GM11168 (cell line): Measurements from ENCODE around the gene USP31.
"Not testable (repeated sequence)": the region's sequence is repeated elsewhere in the genome, so short reads cannot be mapped to it uniquely, and the experiment has no call there.

Source experiments
- in situ Hi-C: fragments of 300-500 bp; cut with MboI; formaldehyde crosslinking; loops from one replicate; pipeline ENCODE4 v1.12.0; 2022; ENCODE audit warnings: low sequenced_read_pairs; ENCODE audit not compliant: unreplicated experiment

USP31 gene

DNA sequence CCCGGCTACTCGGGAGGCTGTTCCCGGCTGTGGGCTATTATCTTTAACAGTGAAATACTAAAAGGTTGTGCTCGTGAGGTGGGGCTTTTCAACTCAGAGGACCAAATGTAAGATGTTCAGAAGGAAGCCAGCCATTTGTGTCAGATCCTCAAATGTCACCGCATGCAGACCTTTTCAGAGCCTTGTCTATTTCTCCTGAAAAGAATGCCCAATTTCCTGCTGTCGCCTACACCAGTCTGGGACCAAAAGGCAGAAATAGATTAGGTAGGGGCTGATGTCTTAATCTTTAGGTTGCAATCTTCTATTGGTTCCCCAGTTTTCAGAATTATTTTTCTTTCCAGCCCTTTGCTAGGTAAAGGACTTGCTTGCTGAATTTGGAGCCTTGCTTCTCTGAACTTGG, 8.9 kb upstream of the USP31 start:
- in situ Hi-C loops, result no loop called here

DNA sequence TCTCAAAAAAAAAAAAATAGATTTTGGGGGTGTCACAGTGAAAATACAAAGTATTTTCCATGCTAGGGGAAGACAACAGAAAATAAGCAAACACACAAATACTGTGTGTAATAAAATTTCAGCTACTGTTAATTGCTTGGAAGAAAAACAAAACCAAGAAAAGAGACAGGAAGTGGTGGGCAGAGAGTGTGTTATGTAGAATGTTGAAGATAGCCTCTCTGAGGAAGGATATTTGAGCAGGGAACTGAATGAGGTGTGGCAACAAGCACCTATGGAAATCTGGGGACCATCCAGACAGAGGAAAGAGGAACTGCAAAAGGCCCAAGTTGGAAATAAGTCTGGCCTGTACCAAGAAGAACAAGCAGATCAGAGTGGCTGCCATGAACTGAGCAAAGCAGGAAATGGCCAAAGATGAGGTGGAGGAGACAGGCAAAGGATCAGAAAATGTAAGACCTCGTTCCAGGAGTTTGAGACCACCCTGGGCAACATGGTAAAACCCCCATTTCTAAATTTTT, 7.8 kb upstream of the USP31 start:
- in situ Hi-C loops, result no loop called here

DNA sequence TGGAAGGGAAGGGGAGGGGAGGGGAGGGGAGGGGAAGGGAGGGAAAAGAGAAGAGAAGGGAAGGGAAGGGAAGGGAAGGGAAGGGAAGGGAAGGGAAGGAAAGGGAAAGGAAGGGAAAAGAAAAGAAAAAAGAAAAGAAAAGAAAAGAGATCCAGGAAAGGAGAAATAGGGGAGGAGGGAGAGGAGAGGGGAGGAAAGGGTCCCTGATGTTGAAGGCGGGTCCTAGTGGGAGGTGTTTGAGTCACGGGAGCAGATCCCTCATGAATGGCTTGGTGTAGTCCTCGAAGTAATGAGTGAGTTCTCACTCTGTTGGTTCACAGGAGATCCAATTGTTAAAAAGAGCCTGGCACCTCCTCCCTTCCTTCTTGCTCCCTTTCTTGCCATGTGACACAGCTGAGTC, 6.9 kb upstream of the USP31 start:
- in situ Hi-C loops, result no loop called here

- in situ Hi-C loops, result no loop called here
Observed at GRCh38 chr16:23155445-23156049, 6.3 kb upstream of the USP31 start.

DNA sequence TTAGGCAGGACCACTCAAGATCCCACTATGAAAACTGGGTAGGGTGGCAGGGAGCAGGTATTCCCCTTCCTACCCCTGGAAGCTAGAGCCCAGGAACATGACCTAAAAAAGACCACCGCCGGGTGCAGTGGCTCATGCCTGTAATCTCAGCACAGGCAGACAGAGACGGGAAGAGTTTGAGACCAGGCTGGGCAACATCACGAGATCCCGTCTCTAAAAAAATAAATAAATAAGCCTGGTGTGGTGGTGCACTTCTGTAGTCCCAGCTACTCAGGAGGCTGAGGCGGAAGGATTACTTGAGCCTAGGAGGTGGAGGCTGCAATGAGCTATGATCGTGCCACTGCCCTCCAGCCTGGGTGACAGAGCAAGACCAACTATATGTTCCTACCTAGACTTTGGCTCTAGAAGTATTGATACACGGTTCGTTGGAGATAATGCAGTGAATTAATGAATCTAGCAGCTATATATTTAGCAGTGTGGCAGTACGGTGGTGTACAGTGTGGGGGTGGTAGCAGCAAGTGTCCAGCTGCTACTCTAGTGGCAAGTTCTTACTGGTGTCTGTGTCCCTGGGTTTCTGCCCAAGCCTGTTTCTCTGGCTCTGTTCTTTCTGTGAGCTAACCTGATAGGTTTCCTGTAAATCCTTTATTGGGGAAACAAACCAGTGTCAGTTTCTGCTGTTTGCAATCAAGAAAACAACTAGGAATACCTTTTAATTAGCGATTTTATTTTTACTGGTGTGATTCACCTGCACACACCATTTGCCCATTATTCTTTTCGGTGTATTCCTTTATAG, 3.3 kb upstream of the USP31 start:
- in situ Hi-C loops, result no loop called here

GRCh38 chr16:23149993-23150364, 727 bp upstream of the USP31 start:
- in situ Hi-C loops, result no loop called here

DNA sequence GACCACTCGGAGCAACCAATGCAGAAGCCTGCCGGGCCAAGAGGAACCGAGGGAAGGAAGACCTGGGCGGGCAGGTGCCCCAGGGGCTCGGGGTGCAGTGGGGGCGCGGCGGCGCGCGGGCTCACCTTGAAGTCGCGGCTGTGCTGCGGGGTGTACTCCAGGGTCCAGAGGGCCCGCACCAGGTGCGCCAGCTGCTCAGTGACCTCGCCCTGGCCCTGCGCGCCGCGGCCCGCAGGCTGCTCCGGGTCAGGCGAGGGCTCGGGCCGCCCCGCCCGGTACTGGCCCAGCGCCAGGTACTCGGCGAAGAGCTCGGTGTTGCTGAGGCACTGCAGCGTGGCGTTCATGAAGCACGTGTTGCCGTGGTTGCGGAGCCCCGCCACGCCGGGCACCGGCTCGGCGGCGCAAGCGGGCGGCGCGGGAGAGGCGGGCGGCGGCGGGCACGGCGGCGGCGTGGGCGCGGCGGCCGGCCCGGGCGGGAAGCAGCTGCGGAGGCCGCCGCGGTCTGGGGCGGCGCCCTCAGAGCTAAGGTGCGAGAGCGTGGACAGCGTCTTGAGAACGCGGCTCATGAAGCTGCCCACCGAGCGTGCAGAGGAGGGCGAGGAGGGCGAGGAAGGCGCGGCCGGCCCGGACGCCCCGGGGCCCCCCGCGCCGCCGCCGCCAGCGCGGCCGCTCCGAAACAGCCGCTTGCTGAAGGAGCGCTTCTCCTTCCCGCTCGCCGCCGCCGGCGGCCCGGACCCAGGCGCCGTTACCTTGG, 562 bp downstream of the USP31 start:
- in situ Hi-C loops, result no loop called here

DNA sequence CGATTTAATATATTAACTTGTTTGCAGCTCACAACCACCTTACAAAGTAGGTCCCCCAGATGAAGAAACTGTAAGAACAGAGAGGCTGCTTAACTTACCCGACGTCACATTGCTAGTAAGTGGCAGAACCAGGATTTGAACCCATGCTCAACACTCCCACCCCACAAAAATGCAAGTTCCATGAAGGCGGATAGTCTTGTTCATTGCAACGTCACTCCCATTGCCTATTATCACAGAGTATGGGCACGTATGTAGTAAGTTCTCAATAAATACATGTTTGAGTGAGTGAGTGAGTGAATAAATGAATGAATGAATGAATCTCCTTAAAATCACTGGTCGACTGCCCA, 1.1 kb downstream of the USP31 start:
- in situ Hi-C loops, result no loop called here

DNA sequence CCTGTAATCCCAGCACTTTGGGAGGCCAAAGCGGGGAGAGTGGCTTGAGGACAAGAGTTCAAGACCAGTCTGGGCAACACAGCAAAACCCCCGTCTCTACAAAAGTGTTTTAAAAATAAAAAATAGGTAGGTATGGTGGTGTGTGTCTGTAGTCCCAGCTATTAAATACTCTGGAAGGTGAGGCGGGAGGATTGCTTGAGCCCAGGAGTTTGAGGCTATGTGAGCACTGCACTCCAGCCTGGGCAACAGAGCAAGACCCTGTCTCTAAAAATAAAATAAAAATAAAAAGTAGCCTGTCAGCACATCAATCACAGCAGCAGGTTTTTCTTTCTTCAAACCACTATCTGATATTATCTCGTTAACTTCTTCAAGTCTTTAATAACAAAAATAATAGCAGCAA, 1.6 kb downstream of the USP31 start:
- in situ Hi-C loops, result no loop called here

- in situ Hi-C loops, result no loop called here
Observed at GRCh38 chr16:23146877-23147601, 2.2 kb downstream of the USP31 start.

GRCh38 chr16:23145608-23146007, 3.6 kb downstream of the USP31 start:
- in situ Hi-C loops, result no loop called here

DNA sequence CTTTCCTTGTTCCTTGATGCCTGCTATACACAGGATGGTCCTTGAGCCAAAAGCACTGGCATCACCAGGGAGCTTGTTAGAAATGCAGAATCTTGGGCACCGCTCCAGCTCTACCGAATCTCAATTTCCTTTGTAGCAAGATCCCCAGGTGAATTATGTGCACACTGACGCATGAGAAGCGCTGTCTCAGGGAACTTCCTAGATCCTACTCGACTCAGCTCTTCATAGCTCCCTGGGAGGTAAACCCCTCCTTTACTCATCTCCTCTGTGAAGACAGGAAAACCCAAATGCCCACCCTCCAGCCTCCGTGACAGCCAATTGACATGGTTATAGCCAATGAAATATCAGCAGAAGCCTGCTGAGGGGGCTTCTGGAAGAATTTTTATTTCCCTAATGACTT, 4.1 kb downstream of the USP31 start:
- in situ Hi-C loops, result no loop called here

- in situ Hi-C loops, result not testable (repeated sequence)
Observed at GRCh38 chr16:23144393-23144792, 4.9 kb downstream of the USP31 start.

GRCh38 chr16:23143391-23143790, 5.9 kb downstream of the USP31 start:
- in situ Hi-C loops, result no loop called here

DNA sequence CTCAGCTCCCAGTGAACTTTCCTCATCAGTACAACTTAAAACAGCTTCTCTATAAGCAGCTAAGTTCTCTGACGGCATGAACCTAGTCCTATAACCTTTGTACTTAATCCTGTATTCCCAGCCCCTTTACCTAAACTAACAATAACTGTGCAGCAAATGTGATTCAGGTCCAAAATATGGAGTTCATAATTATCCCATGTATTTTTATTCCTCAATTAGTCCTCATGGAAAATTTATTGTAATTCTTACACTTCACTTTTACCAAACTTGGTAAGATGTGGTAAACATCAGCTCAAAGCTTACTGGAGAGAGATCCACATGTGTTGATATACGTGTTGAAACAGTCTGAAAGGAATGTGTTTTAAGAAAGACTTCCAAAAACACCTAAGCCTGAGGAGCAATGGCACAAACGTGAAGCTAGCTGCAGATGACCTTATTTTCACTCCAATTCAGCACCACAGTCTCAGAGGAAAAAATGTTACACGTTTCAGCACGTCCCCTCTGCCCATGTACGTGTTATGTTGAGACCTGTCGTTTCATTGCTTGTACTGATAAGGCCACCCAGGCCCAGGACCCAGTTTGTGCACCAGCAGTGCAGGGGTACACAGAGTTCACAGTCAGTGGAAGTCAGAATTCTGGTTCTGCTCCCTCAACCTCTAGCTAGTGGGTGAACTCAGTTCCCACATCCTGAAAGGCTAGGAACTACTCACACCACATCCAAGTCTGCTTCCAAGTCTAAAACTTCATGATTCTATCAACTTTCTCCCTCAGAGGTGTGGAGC, 7.1 kb downstream of the USP31 start:
- in situ Hi-C loops, result no loop called here

DNA sequence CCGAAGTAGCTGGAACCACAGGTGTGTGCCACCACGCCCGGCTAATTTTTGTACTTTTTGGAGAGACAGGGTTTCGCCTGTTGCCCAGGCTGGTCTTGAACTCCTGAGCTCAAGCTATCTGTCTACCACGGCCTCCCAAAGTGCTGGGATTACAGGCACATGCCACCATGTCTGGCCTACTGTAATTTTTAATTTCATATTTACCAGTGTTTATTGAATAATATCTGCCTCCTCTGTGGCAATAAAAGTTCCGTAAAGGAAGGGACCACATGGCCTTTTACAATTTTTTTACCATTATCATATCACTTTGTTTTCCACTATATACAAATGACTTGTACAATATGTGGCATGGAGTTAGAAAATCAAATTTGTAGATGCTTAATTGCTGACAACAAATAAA, 7.8 kb downstream of the USP31 start:
- in situ Hi-C loops, result no loop called here

DNA sequence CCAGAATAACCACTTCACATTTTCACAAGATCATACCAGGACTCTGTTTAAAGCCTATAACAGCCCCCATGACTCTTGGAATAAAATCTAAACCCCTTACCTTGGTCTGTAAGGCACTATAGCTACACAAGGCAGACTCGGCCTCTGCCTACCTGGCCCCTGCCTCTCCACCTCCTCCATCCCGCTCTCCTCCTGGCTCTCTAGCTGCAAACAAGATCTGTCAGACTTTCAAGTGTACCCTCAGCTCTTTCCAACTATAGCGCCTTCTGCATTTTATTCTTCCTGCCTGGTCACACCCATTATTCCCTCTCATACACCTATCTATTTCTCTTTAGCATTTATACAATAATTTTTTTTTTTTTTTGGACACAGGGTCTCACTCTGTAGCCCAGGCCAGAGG, 8.2 kb downstream of the USP31 start:
- in situ Hi-C loops, result no loop called here

DNA sequence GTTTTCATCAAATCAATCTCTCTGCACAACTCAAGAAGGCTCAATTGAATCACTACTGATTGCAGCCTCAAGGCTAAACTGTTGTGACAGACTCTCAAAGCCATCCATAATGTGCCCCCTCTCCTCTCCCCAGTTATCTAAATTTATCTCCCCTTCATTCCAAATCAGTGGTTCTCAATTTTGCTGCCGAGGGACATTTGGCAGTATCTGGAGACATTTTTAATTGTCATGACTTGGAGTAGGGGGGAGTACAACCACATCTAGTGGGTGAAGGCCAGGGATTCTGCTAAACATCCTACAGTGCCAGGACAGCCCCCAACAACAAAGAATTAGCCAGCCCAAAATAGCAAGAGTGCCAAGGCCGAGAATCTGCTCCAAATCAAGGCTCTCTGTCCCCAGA, 9.1 kb downstream of the USP31 start:
- in situ Hi-C loops, result no loop called here

- in situ Hi-C loops, result no loop called here
Observed at GRCh38 chr16:23137818-23138217, 11.4 kb downstream of the USP31 start.

- in situ Hi-C loops, result no loop called here
Observed at GRCh38 chr16:23137256-23137655, 12.0 kb downstream of the USP31 start.
